Right lobe of liver (tissue), 4 donors: ENCODE measurements around the gene TMEM222.

Source experiments
- CTCF ChIP-seq, 4 donors: fragments of 200-600 bp in 3 of 4; fragments of 450-650 bp in 1 of 4; IDR thresholded peaks; one replicate each; pipeline versions ENCODE4 v1.5.1 to v1.8.0; 2016 to 2022; ENCODE audit warnings: antibody characterized with exemption in 4 of 4, mild to moderate bottlenecking in 2 of 4
- POLR2A ChIP-seq: fragments of 450-650 bp; IDR thresholded peaks from one replicate; pipeline ENCODE4 v1.6.1; 2017; ENCODE audit warnings: antibody characterized with exemption, mild to moderate bottlenecking
- donor health status: DM: no; HTN: no; CAD: no.
- donor health status: DM: no; HTN: no; CAD: no.
- donor health status: DM: no; HTN: yes; CAD: no.

- no peak for TF ChIP-seq CTCF (IDR thresholded peaks at IDR 0.05)
- TF ChIP-seq POLR2A, result no peak
Measured at GRCh38 chr1:27383039-27383605, 61.2 kb downstream of the TMEM222 start, which contains the start of gene CD164L2.
